GM19193 (cell line): Measurements from ENCODE around the gene PPP3CA.

Experiments used
- POLR2A ChIP-seq: IDR thresholded peaks from 4 replicates; pipeline ENCODE4 v1.6.1; 2011; ENCODE audit not compliant: insufficient read depth, insufficient read length; ENCODE audit errors: extremely low read depth

Gene PPP3CA

DNA sequence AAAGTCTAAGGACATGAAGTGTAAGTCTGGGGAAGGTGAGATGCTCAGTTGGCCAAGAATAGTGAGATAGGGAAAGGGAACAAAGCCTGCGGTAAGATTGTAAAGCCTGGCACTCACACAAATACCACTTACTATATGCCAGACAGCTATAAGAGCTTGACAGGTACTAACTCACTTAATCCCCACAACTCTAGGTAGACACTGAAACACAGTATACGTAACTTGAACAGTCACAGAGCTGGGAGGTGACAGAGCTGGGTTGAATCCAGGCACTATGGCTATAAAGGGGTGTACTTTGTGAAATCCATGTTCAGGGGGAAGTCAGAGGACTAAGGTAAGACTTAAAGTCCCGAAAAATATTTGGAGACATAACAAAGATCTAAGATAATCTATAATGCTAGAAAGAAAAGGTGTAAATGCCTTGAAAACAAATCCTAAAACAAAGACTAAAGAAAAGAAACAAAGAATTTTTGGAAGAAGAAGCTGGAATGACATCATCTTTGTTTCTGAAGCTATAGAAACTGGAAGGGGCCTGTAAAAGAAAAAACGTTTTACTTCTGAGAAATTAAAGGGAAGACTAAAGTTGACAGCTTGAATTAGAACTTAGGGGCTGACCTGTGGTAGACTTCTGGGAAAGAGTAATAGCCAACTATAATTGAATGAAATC is 172.5 kb downstream of the PPP3CA start:
- no peak for TF ChIP-seq POLR2A

DNA sequence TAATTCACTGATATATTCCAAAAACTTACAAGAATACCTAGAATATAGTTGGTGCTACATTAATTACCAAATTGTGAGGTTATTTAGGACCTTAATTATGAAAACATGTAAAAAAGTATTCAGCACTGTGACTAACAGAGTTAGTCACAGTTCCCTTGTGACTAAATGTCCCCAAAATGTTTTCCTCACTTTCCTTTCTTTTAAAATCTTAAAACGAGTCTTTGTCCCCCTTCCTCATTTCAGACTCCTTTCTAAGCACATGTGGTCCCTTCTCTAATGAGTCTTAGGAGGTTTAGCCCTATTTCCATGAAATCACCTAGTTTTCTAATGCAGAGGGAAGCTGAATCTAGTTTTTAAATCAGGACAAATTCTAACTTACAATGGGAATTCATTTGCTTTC is 175.0 kb downstream of the PPP3CA start:
- TF ChIP-seq POLR2A: no peak

DNA sequence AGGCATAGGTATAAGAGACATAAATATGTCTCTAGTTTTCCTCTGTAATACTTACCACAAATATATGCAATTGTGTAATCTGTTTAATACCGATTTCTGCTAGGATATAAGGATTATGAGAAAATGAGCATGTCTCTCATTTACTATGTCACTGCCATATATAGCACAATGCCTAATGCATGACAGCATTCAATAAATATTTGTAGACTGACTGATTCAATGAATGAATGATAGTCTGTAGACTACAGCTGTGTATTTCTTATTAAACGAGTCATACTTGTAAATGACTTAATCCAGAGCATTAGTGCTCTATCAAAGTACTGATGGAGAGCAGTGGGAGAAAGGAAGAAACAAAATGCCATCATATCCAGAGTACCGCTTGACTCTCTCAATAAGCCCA is 175.6 kb downstream of the PPP3CA start:
- no peak for TF ChIP-seq POLR2A

DNA sequence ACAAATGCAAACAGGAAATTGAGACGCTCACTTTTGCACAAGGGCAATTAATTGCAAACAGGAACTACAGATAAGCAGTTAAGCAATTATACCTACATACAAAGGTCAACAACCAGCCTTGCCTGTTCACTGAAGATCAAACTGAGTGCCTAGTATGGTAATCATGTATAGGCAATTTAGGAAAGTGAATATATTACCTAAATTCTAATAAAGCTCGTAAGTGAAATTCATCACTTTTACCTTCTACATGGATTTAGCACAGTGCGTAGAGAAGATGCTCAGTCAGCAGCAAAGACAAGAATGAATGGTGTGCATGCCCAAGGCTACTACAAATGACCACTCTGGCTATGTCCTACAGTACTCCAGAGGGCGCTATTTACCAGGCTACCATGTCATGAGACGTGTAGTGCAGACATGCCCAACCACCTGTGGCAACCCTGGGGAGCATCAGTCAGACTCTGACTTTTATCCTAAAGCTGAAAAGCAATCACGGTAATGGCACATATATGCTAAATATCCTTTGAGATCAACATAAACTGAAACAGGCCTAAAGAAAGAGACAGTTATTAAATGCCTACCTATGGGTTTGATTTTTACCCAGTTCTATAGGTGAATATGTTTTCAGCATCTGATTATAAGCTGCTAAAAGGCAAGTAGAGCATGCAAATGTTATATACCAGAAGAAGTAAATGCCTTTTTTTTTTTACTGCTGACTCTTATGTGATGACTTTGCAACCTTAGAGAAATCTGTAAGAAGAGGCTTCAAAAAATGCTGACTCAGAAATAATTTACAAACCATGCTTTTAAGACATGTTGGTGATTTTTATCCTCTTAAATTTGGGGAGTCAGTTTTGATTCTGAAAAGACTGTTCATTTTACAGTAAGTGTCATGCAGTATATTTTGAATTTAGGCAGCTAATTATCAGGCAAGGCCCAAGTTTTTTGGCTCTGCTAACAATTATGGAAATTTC is 178.0 kb downstream of the PPP3CA start:
- no peak for TF ChIP-seq POLR2A

DNA sequence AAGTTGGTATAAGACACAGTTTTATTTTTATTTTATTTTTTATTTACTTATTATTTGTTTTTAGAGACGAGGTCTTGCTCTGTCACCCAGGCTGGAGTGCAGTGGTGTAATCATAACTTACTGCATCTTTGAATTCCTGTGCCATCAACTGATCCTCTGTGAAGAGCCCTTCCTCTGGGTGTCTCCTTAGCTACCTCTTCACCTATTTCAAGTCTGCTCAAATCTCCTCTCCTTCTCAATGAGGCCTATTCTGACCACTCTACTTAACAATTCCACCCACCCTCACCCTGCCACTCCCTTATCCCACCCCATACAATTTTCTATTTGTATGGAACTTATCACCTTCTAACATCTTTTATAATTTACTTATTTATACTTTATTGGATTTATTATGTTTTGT is 183.4 kb downstream of the PPP3CA start:
- no peak for TF ChIP-seq POLR2A

DNA sequence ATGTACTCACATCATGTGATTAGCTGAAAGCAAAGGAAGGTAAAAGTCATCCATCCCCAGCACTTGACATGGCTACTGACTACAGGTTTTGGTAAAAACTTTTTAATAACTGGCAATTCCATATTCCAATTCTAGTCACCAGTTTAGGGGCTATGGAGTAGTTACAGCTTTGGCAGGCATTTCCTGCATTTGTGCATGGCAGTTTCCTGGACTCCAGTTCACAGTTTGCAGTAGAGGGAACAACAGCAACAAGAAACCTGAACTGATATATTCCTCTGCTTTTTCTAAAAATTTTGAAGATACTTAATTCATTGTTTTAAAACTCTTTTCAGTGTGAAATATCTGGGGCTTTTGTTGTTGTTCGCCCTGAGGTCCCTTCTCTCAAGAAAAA is 184.3 kb downstream of the PPP3CA start:
- TF ChIP-seq POLR2A: no peak

DNA sequence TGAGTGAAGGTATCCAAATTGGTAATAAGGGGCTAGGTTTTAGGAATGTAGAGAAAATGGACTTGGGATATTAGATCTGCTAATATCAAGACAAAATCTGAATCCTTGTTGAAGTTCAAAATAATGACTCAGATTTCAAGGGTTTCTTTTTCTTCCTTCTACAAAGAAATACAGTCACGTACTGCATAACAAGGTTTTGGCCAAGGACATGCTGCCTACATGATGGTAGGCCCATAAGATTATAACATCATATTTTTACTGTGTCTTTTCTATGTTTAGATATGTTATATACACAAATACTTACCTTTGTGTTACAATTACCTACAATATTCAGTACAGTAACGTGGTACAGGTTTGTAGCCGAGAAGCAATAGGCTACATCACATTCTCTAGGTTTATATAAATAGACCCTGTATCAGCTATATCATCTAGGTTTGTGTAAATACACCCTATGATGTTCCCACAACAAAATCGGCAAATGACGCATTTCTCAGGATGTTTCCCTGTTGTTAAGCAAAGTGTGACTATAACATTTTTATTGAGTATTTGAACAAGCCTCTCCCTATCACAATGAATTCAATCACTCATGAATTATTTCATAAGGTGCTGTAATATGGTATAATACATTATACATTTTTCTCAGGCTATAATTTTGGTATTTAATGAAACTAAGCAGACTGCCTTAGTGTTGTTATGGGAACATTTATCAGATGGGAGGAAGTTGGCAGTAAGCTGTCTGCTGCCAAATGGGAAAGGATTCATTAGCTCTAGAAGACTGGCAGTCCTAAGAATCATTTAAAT is 186.3 kb downstream of the PPP3CA start:
- no peak for TF ChIP-seq POLR2A

DNA sequence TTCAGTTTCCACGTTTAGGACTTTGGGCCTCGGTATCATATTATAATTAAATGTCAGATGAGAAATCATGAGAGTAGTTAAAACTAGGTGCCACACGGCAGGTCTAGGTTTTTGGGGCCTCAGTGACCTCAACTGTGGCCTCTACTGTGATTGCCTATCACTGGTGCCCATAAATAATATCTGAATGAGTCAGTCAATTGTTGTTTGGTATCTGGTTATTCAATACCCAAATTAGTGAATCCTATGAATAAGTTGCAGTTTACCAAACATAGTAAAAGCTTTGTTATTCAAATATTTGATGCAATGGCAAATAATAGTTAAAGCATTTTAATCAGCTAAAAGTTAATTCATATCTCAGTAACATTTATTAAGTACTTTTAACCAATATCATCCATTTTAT is 188.8 kb downstream of the PPP3CA start:
- TF ChIP-seq POLR2A: no peak

DNA sequence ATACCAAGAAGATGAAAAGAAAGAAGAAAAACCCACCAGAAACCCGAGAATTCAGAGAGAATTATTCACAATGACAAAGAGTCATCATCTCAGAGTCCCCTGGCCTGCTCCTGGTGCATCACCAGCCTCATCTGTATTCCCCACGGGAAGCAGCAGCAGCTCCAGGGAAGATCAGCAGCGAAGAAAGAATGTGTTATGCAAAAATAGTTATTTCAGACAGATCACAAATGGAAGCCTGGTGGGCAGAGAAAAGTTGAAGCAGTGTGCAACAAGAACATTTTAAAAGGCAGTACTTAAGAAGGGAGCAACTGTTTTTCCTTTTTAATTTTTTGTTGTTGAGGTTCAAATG is 189.2 kb downstream of the PPP3CA start:
- no peak for TF ChIP-seq POLR2A

DNA sequence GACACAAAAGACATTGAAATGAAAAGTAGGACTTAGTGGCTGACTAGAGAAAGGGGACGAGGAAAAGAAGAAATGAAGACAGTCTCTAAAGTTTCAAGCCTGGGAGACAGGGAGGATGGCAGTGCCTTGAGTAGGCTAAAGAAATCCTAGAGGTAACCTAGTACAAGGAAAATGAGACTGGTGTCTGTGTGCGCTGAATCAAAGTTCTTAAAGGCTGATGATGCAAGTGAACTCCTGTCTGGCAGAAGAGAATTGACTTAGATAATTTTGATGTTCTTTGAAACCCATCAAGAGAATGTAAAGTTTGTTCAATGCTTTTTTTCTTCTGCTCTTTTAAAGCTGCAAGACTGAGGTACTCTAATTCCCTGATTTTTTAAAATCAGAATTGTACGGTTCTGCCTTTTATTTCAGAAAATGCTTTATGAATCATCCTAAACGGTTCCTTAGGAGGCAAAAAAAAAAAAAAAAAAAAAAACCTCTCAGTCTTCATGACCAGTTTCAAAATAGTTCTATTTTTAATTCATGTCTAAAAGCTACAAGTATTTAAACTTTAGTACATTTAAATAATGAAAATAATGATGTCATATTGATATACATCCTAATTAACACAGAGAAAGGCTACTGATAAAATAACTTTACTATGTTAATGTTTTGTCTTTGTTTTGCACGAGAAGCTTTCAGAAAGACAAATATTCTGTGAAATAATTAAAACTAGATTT is 189.8 kb downstream of the PPP3CA start:
- no peak for TF ChIP-seq POLR2A

DNA sequence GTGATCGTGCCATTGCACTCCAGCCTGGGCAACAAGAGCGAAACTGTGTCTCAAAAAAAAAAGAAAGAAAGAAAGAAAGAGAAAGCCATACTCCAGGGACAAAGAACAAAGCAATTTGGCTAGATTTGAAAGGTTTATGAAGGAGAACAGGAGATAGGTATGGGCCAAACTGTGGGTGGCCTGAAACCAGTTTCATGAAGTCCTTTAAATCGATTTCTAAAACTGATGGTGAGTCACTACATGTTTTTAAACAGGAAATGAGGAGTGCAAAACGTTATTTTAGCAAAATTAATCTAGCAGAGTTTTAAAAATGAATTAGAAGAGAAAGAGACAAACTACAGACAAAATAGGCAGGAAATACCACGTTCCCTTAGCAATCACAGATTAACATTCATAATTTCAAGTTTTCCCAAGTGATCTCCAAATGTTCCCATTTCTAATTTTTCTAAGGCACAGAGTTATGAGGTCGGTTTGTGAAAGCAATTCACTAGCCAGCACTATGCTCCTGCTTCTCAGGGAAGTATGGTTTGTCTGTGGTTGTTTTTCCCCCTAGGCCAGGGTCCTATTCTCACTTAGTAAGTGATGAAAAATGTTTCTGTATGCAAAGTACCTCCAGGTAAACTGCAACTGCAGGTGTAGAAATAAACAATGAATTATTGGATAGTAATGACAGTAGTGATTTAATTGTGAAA is 190.6 kb downstream of the PPP3CA start:
- TF ChIP-seq POLR2A: no peak

DNA sequence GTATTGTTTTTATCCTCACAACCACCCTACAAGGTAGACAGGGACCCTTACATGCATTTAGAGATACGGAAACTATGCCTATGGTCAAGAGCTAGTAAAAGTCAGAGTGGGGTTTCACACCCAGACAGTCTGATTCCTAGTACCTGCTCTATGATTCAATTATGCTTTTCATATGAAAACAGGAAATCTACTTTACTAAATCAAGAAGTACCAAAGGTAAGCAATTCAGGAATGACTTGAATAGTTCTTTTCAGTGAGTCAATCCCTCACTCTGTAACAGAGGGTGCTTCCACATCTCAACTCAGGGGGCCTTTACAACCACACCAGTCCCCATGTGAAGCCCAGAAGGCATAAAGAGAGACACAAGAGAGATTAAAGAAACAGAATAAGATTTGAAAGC is 191.4 kb downstream of the PPP3CA start:
- TF ChIP-seq POLR2A: no peak

DNA sequence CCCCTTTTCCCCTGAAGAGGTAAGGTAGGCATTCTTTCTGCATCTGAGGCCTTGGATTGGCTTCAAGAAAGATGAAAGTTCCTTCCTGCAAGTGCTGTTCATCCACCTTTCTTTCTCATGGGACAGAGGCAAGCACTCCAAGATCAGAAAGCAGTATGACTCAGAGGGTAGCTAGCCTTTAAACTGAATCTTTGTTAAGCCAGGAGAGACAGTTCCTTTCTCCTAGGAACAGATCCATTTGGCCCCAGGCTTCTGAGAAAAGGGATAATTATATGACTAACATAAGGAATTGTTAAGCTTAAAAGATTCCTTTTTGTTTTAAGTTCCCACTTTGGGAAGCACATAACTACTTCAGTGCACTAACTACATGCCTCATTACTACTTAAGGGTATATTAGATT is 192.0 kb downstream of the PPP3CA start:
- TF ChIP-seq POLR2A: no peak

DNA sequence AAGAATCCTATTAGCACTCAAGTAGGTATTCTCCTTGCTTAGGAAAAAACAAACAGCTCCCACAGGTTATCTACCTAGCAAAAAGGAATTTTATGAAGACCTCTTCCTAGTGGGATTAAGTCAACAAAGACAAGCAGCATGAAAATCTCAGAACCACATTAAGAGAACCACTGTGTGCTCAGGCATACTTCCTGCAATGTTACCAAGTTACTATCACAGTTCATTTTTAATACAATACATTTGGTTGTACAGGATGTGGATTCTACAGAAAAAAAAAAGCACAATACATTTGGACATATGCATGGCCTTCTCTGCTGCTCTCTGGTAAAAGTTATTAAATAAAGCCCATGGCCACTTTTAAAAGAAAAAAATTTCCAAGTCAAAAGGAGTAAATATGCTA is 193.7 kb downstream of the PPP3CA start:
- TF ChIP-seq POLR2A: no peak
